NCI-H345 treated with DMSO at 0.1 percent for 48 hours (cell line): ENCODE results near the gene RPL18.

Experiments
- DNase-seq: peaks from one replicate; lab custom pipeline; 2025; ENCODE audit not compliant: unreplicated experiment; lab: John Stamatoyannopoulos, UW

Gene RPL18

DNA sequence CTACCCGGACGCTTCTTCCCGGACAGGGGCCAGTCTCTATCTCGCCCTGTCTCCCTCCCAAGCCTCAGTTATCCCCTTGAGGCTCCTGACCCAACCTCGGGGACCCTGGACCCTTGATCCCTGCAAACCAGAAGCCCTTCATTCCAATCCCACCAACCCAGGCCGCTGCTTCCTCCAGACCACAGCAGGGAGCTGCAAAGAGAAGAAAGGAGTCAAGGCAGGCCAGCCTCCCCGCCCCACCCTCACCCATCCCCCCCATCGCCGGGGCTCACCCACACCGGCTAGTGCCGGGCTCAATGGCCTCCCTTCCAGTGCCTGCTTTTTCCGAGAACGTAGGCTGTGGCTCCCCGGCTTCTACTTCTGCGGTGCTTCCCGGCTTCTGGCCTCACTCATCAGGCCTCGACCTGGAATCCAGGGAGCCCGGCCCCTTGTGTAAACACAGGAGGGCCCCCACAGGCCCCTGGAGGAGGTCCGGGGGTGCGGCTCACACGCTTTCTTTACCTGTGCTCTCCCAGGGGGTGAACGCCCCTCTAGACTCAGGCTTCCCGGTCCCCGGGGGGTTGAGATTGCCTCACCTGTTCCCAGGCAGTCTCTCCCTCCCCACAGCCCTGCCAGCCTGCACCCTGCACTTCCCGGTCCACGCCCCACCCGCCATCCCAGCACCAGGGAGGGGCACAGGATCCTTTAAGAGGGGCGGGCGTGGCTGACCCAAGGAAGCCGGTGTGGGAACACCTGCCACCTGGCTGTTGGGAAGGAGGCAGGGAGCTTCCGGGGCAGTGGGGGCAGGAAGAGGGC, 4.3 kb downstream of the RPL18 start, which contains the start of gene FAM83E:
TSS of gene FAM83E (minus strand) at position 641 of the 795 bp plus-strand sequence. CDS start 1,704 bp downstream, outside the sequence.
- no peak for DNase-seq

- DNase-seq, result no peak
These were observed 5.0 kb downstream of the RPL18 start for GRCh38 chr19:48613852-48614435.

GRCh38 chr19:48613024-48613851, 5.7 kb downstream of the RPL18 start:
- DNase-seq, result no peak

DNA sequence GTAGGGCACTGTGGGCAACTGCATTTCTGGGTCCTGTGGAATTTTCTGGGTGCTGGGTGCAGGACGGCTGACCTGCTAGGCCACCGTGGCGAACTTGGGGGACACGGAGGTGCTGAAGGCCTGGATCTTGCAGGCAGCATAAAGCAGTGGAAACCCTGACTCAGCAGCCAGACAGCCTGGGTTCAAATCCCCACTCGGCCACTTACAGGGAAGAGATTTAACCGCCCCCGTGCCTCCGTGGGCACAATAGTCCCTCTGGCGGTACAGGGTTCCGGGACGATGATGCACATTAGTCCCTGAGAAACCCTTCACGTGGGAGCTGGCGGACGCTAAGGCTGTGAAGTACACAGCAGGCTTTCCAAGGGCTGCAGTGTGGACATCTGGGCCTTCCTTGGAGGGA, 7.1 kb downstream of the RPL18 start:
- DNase-seq, result no peak

GRCh38 chr19:48609571-48610108, 9.3 kb downstream of the RPL18 start:
- no peak for DNase-seq

DNA sequence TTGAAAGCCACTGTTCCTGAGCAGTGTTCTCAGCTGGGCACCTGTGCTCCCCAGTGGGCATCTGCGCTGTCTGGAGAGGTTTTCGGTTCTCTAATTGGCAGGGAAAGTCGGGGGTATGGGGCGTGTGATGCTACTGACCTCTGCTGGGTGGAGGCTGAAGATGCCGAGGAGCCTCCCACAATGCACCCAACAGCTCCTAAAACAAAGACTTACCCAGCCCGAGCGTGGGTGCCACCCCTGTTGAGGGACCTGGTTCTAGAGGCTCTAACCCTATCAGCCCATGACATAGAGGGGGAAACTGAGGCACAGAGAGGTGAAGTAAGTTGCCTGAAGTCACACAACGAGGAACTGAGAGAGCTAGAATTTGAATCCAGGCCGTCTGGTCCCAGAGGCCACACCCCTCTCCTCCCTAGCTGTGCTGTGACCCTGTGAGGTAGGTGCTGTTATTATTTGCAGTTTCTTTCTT, 10.1 kb downstream of the RPL18 start:
- DNase-seq, result peak; percentile 51

DNA sequence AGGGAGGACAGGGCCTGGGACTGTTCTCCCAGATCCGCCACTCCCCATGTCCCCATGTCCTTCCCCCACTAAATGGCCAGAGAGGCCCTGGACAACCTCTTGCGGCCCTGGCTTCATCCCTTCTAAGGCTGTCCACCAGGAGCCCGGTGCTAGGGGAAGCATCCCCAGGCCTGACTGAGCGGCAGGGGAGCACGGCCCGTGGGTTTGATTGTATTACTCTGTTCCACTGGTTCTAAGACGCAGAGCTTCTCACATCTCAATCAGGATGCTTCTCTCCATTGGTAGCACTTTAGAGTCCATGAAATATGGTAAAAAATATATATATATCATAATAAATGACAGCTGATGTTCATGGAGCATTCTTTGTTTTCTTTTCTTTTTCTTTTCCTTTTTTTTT, 11.6 kb downstream of the RPL18 start:
- no peak for DNase-seq

GRCh38 chr19:48606463-48607358, 12.3 kb downstream of the RPL18 start, which contains the start of gene SPACA4:
Gene SPACA4, plus strand, starts transcription at chr19:48606742. Its CDS starts 237 bp downstream, at chr19:48606979.
- DNase-seq, result no peak

GRCh38 chr19:48603850-48604249, 15.1 kb downstream of the RPL18 start:
- no peak for DNase-seq

GRCh38 chr19:48603449-48603848, 15.5 kb downstream of the RPL18 start:
- no peak for DNase-seq

DNA sequence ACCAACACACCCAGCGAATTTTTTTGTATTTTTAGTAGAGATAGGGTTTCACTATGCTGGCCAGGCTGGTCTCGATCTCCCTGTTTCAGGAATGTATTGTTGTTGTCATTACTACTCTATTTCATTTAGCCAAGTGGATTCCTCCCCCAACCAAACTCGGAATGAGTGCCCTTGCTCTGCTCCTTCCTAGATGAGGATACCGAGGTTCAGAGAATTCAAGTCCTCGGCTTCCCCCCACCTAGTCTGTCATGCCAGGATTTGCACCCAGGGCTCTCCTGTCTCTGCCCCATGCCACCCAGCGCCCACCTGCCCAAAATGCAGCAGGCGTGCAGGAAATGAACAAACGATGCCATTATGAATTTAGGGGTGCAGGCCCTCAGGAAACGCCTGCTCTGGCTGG, 16.0 kb downstream of the RPL18 start:
- no peak for DNase-seq

- no peak for DNase-seq
These were observed 18.1 kb downstream of the RPL18 start for GRCh38 chr19:48600679-48601417.

GRCh38 chr19:48598996-48599700, 19.8 kb downstream of the RPL18 start:
- no peak for DNase-seq

DNA sequence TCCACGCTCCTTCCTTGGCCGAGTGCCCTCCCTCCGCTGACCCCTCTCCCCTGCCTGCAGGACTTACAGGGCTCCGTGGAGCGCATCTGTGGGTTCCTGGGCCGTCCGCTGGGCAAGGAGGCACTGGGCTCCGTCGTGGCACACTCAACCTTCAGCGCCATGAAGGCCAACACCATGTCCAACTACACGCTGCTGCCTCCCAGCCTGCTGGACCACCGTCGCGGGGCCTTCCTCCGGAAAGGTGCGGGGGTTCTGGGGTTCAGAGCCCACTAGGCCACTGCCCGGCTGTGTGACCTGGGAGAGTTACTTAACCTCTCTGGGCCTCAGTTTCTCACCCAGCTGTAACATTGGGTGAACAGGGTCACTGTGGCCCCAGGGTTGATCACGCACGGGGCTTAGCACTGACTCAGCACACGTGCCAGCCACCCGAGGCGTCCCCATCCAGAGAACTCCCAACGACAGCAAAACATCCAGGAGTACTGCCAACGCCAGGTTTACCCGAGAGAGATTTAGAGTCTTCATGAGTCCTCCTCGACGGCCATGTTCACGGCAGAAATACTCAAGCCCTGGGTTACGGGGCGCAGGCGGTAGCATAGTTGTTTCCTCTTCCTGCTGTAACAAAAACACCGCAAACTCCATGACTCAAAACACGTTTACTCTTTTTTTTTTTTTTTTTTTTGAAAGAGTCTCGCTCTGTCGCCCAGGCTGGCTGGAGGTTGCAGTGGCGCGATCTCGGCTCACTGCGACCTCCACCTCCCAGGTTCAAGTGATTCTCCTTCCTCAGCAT, 22.1 kb downstream of the RPL18 start:
- no peak for DNase-seq

DNA sequence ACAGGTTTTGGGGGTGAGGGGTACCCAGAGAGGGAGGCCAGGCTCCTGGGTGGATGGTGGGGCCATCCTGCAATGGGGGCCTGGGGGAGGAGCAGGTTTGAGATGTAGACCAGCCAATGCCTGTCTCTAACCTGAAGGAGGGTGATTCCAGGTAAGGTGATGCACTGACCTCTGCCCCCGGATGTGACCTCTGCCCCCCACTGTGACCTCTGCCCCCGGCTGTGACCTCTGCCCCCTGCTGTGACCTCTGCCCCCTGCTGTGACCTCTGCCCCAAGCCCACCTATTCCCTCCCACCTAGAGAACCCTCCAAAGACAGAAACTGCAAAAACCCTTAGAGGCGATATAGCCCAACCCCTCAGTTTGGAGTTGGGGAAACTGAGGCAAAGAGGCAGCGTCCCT, 22.7 kb downstream of the RPL18 start:
- no peak for DNase-seq

DNA sequence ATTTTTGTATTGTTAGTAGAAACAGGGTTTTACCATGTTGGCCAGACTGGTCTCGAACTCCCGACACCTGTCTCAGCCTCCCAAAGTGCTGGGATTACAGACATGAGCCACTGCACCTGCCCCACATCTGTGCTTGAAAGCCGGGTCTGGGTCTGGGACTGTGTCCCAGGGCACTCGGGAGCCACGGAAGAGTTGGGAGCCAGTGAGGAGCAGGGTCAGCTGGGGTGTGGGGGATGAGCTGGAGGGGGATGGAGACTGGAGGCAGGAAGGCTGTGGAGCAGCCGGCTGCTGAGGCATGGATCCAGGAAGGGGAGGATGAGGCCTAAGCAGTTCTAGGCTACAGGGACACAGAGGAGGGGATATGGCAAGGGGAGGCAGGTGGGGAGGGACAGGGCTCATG, 23.1 kb downstream of the RPL18 start:
- no peak for DNase-seq

- no peak for DNase-seq
These were observed 23.8 kb downstream of the RPL18 start for GRCh38 chr19:48595171-48595570.

GRCh38 chr19:48591021-48591420, 28.0 kb downstream of the RPL18 start:
- DNase-seq, result no peak
